ENCODE data around the gene OLIG1.

GRCh38 chr21:33063375-33063883, 6.5 kb upstream of the OLIG1 start:
- TF ChIP-seq ZNF772 (CRISPR knock-in tag; IDR thresholded peaks at IDR 0.05) = no peak
- no peak for TF ChIP-seq ZNF512 (CRISPR knock-in tag; IDR thresholded peaks at IDR 0.05)
- no peak for TF ChIP-seq MNT (IDR thresholded peaks at IDR 0.05)
- TF ChIP-seq UBTF (CRISPR knock-in tag; IDR thresholded peaks at IDR 0.05) = no peak
- no peak for TF ChIP-seq JUN (CRISPR knock-in tag; IDR thresholded peaks at IDR 0.05)
- no peak for TF ChIP-seq ATF3 (CRISPR knock-in tag; IDR thresholded peaks at IDR 0.05)
- no peak for TF ChIP-seq MZF1 (CRISPR knock-in tag; IDR thresholded peaks at IDR 0.05; ENCODE audit: borderline replicate concordance)
- TF ChIP-seq ATF1 (CRISPR knock-in tag; IDR thresholded peaks at IDR 0.05) = no peak
- no peak for TF ChIP-seq PRPF4 (IDR thresholded peaks at IDR 0.05; ENCODE audit: low read depth, low read length, poor library complexity, severe bottlenecking)
- TF ChIP-seq ZNF138 (CRISPR knock-in tag; IDR thresholded peaks at IDR 0.05; ENCODE audit: low read depth) = no peak
- TF ChIP-seq SMARCC2 (IDR thresholded peaks at IDR 0.05) = no peak

Data from HepG2 (cell line).